ENCODE data around the gene EPHA2.
"Not testable (repeated sequence)": the region's sequence is repeated elsewhere in the genome, so short reads cannot be mapped to it uniquely, and the experiment has no call there.

EPHA2 gene

GRCh38 chr1:16183765-16184556, 28.1 kb upstream of the EPHA2 start:
- DNase-seq: no peak

DNA sequence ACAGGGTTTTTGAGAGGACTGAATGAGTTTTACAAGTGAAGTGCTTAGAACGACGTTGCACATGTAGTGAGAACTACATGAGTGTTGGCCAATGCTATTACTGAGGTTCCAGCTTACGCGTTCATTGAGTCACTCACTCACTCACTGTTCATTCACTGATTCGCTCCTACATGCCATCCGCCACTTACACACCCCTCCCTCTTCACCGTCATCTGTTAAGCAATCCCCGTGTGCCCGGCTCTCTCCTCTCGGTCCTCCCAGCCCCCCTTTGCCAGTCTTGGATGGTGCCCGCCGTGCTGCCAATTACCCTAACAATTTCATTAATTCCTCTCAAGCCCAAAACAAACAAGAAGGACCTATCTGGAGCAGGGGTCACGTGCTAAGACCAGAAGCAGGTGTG, 27.3 kb upstream of the EPHA2 start:
- DNase-seq: no peak

DNA sequence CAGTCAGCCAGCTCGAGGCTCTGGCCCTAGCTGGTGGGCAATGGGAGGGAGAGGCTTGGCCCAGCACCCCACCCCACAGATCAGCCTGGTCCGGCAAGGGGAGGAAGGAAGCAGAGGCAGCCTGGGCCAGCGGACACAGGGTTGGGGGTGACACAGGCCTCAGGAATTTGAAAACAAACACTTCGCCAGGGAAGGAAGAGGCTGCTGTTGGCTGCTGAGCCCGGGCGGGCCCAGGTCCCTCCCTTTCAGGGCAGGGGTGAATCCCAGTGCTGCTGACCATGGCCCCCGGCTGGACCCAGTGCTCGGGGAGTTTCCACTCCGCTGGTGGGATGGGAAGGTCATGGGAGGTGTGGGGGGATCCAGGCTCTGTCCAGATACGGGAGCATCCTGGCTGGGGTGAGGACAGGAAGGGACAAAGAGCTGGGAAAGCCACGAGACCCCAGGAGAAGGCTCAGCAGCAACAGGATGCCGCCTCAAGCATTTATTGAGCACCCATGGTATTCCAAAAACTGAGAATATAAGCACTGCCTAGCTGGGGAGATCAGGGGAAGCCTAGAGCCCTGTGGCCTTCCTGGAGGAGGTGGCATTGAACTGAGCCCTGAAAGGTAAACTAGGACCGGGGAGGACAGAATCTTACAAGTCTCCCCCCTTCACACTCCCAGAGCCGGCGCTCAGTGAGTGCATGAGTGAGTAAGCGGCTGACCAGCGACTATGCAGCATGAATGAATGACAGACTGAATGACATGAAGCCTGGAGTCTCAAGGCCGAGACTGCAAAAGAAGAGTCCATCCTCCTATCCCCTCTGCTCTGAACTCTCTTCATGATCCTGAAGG, 26.2 kb upstream of the EPHA2 start:
- no peak for DNase-seq

GRCh38 chr1:16180291-16180824, 24.5 kb upstream of the EPHA2 start:
- DNase-seq: no peak

- DNase-seq: no peak
These were observed 23.0 kb upstream of the EPHA2 start for GRCh38 chr1:16178596-16179497.

- DNase-seq: no peak
These were observed 21.4 kb upstream of the EPHA2 start for GRCh38 chr1:16177306-16177705.

- no peak for DNase-seq
These were observed 20.8 kb upstream of the EPHA2 start for GRCh38 chr1:16176653-16177052.

- DNase-seq: no peak
These were observed 20.0 kb upstream of the EPHA2 start for GRCh38 chr1:16175610-16176553.

DNA sequence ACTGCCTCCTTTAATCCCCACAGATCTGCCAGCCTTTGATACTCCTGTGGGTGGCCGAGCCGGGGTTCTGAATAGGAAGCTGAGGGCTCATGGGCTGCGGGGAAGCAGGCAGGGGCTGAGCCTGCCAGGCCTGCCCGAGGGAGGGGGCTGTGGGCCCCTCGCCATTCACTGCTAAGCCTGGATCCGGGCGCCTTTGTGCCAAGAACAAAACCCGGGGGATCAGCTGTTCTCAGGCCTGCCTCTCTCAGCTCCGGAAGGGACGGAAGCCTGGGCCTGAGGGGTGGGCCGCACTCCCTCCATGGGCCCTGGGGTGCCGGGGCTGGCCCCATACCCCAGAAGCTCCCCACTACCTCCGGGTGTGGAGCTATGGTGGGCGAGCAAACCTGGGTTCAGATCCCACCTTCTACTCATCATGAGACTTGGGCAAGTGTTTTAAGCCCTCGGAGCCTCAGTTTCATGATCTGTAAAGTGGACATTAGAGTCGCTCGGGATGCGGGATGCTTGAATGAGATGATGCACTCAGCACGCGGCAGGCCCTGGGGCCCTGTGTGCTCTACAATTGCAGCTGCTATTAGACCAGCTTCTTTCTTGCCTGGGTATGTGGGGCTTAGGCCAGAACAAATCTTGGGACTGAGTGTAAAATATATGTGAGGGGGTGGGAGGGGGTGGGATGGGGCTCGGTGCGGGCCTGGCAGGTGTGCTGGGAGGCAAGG, 19.2 kb upstream of the EPHA2 start:
- no peak for DNase-seq

DNA sequence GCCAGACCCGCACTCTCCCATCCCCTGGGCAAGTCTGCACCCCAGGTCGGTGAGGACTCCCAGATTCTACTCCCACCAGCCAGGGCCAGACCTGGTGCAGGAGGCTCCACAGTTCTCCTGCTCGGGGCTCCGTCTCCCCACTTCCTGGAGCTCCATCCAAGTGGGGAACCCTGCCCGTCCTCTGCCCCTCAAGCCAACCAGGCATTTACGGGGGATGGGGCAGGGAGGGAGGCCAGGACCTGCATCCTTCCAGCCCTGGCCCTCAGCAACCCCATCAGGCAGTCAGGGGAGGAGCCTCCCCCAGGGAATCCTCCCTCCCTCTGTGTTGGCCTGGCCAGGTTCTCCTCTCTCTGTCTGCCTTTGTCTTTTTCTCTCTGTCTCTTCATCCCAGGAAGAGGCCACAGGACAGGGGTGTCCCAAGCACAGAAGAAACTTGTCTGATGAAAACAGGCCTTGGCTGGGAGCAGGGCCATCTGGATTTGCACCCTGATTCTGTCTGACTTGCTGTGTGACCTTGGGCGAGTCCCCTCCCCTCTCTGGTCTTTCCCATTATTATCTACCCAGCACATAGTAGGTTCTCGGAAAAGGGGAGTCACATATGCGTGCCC, 18.5 kb upstream of the EPHA2 start:
- DNase-seq: no peak

DNA sequence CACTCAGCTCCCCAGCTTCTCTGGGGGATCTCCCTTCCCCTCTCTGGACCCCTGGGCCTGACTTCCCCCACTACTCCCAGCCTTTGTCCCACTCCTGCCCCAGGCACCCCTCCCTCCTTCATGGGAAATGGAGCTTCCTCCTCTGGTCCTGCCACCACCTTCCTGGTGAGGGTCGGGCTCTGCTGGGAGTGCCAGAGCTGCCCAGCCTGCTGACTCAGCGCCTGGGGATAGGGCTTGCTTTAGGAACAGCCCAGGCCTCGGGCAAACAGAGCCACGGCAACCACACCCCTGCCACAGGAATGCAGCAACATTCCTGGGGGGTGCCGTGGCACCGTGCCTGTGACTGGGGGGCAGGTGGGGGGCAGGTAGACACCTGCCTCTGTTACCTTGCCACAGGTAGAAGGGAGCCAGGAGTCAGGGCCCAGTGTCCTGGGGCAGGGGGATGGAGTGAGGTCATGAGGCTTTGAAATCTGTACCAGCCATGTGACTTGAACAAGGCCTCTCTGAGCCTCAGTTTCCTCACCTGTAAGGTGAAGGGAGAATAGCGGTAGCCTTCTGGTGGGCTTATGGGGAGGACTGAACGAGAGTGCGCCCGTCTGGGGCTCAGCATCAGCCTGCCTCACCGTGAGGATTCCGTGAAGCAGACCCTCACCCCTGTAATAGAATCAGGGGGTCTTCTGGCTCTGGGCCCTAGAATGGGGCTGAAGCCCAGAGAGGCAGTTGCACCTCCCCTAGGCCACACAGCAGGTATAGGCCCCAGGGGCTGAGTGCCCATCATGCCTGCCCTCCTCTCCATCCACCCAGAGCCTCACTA, 17.8 kb upstream of the EPHA2 start:
- peak in 1 of 2 donors; percentile 37 for DNase-seq

DNA sequence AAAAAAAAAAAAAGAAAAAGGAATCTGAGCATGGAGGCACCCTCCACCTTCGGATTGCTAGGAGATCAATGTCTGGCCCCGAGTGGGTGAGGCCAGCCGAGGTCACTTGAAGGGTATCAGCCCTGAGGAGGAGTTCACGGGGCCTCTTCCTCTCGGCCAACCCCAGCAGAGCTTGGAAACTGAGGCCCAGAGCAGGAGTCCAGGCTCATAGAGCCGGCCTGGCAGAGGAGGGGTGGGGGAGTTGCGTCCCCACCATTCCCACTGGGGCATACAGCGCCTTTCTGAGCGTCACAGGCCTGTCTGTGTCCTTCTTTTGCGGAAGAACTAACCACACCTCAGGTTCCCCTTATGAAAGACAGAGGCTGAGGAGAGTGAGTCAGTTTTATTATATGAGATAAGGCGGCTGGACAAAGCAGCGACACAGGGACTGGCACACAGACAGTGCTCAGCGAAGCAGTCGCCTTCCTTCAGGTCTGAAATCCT, 17.1 kb upstream of the EPHA2 start:
- peak in 1 of 2 donors; percentile 37 for DNase-seq

DNA sequence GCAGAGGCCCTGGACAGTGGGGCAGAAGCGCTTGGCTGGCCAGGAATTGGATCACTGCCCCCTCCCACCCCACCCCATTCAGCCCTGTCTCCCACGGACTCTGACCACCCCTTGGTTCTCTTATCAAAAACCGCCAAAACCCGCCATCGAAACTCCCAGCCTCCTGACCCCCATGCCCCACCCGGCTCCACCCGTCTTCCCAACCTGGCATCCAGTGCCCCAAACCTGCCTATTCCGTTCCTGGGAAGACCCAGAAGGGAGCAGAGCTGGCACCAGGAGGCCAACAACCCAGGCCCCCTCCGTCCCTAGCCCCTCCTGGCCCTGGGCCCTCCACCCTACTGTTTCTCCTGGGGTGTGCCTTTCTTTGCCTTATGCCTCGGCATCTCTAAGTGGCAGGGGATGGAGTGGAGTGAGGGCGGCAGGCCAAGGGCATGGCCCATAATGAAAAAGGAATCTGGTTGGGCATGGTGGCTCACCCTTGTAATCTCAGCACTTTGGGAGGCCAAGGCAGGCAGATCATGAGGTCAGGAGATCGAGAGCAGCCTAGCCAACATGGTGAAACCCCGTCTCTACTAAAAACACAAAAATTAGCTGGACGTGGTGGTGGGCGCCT, 16.5 kb upstream of the EPHA2 start:
- DNase-seq: no peak

GRCh38 chr1:16171314-16172151, 15.7 kb upstream of the EPHA2 start:
- DNase-seq: no peak

GRCh38 chr1:16170283-16170673, 14.4 kb upstream of the EPHA2 start:
- no peak for DNase-seq

DNA sequence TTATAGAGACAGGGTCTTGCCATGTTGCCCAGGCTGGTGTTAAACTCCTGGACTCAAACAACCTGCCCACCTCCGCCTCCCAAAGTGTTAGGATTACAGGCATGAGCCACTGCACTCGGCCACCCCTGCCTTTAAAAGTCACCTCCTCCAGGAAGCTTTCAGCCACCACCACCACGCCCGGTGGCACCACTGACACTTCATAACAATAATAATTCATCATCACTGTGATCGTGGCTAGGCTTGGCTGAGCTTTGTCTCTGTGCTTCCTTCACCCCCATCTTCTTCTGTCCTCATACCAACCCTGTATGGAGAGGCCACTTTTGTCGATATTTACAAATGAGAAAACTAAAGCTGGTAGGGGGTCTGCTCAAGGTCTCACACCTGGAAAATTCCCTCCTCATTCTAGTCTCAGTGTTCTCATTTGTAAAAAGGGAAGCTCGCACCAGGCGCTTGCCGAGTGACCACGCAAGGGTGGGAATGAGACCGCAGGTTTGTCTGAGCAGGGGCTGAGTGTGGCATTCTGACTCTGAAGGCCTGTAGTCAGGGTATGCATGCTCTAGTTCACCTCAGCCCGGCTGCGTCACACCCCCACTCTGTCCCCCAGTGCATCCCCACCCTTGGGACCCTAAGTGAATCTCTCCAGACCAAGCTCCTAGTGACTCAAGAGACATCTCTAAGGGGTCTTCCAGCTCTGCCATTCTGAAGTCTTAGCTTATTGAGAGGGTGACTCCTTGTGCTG, 12.9 kb upstream of the EPHA2 start:
- DNase-seq: no peak

DNA sequence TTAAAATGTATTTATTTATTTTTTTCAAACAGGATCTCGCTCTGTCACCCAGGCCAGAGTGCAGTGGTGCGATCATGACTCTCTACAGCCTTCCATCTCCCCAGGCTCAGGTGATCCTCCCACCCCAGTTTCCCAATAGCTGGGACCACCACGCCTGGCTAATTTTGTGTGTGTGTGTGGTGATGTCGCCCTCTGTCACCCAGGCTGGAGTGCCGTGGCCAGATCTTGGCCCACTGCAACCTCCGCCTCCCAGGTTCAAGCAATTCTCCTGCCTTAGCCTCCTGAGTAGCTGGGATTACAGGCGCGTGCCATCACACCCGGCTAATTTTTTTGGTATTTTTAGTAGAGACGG, 12.3 kb upstream of the EPHA2 start:
- not testable (repeated sequence) for DNase-seq

Measured in CD4-positive, alpha-beta T cell treated with Interleukin-1 beta for 1 hour (primary cell).